Activated CD4-positive, alpha-beta T cell treated with anti-CD3 and anti-CD28 coated beads, Interleukin-2, amount 50 U/mL, for 4 hours (primary cell): Measurements from ENCODE around the gene ARHGAP26.
"Not testable (repeated sequence)": the region's sequence is repeated elsewhere in the genome, so short reads cannot be mapped to it uniquely, and the experiment has no call there.

Experiments used
- DNase-seq, 2 experiments: peaks; one replicate each; pipeline ENCODE4 v3.0.0-alpha.2; 2020

Gene ARHGAP26

DNA sequence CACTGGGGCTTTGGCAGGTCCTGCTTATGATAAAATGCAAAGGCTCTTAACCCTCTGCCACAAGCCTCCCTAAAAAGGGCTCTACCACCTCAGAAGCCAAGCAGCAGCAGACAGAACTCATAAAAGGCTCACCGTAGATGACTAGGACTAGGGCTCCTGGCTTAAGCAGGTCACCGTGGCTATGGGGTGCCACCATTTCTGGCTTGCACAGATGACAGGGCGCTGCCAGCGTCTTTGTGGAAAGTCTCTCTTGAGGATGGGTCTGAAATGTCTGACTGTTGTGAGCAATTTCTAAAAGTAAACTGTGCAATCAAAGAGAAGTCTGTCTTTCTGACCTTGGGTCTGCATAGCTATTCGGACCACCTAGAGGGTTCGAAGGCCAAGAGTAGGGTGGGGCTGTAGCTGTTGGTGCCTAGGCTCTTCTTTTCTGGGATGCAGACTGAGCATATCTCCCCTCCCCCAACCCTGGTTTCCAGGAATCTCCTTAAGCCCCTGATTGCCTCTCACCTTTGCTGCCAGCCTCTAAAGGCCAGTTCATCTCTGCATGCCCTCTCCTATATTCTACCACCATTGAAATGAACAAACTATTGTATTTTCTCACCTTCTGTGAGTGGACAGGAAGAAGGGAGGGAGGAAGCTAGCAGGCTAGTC, 307.4 kb downstream of the ARHGAP26 start:
- DNase-seq: no peak

DNA sequence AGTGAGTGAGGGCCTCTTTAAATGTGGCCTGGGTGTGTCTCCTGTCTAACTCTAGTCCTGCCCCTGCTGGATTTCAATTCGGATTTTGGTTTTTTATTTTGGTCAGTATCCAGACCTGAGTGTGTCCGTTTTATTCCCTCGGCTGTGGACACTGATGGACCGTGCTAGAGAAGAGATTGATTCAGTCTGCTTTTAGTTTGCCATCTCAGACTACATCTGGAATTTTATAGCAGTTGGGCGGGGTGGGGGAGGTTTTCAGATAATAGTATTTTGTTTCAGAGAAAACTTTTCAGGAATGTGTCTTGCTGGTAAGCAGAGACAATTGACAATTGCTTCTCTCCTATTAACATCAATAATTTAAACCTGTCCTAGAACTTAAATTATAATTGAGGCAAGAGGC, 308.1 kb downstream of the ARHGAP26 start:
- no peak for DNase-seq

DNA sequence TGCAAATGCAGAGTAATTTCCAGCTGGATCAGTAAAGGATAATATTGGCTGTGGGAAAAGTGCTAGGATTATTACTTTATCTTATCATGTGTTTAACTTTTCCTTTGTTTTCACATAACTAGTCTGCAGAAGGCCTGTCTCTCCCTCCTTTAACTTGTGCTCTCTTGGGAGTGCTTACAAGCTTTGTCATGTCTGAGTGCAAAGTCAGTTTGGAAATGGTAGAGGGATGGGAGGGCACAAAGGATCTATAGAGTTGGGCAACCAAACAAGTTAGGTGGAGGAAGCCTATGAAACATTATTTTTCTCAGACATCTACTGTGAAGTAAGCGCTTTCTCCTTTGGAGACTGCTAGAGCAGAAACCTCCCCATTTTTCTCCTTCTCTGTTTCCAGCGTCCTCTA, 308.8 kb downstream of the ARHGAP26 start:
- DNase-seq: no peak

DNA sequence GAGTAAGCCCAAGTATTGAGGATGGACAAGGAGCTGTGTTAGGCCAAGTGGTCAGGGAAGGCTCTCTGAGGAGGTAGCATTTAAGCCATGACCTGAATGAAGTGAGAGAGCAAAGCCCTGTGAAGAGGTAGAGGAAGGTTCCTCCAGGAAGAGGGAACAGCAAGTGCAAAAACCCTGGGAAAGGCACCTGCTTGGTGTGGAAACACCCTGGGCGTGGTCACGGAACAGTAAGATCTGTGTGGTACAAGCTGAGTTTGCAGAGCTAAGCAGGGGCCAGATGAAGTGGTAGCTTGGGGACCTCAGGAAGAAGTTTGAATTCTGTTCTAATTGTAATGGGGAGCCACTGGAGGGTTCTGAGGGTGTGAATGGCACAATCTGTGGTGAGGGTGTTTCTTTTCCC, 310.2 kb downstream of the ARHGAP26 start:
- no peak for DNase-seq

DNA sequence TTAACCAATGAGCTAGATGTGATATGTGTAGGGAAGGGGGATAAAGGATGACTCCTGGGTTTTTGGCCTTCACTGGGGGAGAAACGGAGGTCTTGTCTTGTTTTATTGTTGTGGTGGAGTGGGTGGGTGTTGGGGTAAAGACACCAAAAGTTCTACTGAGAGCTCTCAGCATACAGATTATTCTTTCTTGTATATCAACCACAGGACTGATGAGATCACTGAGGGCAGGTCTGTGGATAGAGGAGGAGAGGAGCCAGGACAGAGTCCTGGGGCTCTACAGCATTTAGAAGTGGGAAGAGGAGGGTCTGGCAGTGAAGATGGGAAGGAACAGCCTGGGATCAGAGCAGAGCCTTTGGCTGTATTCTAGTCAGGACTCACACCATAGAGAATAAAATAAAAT, 310.8 kb downstream of the ARHGAP26 start:
- DNase-seq: no peak

DNA sequence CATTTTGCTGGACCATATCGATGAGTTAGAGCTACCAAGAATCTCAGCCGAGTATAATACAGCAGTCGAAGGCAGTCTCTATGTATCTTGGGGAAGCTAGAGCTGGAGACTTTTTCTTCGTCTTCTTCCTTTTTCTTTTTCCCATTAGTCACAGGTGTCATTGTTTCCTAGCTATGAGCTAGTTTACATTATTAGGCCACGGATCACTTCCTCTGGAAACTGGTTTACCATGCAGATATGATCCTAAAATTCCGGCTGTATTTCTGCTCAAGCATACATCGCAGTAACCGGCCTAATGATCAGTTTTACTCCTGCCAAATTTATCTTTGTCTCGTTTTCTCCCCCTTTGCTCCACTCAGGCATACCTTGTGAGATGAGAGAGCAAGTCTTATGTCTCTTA, 312.8 kb downstream of the ARHGAP26 start:
- no peak for DNase-seq

DNA sequence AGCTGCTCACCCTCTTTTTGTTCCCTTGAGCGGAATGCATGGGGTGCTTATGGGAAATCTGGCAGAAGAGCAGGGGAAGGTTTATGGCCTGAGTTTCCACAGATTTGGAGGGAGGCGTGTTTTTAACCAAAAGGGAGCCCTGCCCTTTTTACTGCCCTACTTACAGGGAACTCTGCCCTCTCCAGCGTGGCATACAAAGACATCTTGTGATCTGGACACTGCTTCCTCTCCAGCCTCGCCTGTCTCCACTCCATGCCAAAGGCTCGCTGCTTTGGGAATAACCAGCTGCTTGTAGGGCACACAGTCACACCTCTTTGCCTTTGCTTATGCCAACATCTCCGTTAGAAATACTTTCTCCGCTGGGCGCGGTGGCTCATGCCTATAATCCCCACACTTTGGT, 314.2 kb downstream of the ARHGAP26 start:
- DNase-seq: no peak

DNA sequence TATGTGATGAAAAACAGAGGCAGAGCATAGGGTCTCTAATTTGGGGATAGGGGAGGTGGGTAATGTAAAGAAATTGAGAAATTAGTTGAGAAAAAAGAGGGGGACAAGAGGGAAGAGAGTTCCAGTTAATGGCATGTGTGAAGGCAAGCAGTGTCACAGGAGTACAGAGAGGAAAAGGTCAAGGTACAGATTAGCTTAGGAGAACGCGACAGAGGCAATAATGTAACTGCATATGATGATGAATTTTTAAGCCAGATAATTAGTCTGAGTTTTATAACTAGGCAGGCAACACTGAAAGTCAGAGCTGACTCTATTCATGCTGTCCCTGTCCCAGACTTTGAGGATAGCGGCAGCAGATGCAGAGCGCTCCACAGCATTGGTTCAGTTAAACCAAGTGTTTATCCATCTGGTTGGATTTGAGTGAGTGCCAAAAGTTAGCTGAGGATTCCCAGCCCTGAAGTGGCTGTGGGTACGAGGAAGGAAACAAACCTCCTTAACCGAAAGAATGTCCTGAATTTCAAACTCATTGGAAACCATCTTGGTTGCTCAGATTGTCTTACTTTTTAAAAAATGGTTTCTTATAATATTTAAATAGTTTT, 315.2 kb downstream of the ARHGAP26 start:
- no peak for DNase-seq

DNA sequence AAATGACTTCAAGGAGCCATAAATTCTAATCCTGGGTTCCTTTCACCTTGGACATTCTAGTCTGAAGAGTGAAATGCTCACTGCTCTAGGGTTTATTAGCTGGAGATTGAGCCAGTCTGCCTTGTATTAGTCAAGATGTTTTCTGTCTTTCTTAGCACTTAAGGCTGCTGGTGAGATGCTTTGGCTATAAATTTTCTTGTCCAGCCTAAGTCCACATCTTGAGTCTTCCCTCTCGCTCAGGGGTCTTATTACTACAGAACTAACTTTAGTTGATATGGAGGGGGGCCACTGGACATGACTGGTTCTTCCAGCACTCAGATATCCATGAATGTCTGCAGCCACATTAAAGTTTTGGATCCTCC, 316.4 kb downstream of the ARHGAP26 start:
- no peak for DNase-seq

DNA sequence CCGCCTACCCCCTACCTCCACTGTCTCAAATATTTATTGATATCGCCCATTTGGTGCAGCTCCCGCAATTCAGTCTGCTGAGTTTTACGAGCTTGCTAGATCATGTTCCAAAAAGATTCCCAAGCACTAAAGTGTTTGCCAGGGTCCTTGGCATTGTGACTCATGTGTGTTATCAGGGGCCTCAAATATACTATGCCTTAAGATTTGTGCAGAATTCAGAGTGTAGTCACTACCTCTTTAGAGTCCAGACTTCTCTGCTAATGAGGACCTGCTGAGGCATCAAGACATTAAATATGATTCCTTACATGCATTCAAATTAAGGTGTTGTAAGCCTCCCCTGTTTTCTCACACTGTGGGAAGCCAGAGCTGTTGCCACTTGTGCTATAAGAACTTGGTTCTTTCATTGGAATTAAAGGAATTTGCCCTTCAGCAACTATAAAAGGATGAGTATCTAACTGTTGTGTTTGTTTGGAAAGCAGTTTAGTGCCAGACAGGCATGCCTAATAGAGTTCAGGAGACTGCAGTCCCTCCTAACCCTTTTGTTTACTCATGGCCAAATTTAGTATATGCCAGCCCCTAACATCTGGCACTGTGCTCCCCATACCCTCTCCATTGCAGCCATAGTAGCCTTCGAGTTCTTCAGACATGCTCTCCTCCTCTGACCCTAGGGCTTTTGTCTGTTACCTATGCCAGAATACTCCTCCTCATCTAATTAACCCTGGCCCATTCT, 316.9 kb downstream of the ARHGAP26 start:
- no peak for DNase-seq

DNA sequence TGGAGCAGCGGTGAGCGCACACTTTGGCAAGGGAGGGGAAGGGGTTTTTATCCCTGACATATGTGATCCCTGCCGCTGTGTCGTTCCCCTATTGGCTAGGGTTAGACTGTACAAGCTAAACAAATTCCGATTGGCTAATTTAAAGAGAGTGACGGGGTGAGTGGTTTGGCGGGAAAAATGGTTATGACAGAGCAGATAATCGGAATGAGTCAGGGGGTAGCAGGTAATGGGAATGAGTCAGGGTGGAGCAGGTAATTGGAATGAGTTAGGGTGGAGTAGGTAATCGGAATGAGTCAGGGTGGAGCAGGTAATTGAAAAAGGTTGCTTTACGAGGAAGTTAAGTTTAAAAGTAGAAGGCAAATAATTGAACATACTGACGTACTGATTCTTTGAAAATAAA, 318.5 kb downstream of the ARHGAP26 start:
- not testable (repeated sequence) for DNase-seq

DNA sequence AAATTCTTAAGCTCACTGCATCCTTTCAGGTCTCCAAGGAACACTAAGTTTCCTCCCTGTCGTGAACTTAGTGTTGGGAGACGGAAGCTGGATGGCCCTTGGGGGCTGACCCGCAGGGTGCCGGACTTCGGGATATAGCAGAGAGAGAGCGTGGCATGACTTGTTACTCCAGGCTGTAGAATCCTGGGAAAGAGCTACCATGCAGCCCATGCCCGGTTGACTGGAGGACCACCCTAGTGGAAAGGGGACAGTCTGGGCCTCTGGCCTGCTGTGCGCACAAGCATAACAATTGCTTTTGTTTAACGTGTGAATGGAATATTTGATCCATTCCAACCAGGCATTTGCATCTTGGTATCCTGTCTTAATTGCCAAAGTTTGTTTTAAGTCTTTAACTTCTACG, 319.9 kb downstream of the ARHGAP26 start:
- not testable (repeated sequence) for DNase-seq

DNA sequence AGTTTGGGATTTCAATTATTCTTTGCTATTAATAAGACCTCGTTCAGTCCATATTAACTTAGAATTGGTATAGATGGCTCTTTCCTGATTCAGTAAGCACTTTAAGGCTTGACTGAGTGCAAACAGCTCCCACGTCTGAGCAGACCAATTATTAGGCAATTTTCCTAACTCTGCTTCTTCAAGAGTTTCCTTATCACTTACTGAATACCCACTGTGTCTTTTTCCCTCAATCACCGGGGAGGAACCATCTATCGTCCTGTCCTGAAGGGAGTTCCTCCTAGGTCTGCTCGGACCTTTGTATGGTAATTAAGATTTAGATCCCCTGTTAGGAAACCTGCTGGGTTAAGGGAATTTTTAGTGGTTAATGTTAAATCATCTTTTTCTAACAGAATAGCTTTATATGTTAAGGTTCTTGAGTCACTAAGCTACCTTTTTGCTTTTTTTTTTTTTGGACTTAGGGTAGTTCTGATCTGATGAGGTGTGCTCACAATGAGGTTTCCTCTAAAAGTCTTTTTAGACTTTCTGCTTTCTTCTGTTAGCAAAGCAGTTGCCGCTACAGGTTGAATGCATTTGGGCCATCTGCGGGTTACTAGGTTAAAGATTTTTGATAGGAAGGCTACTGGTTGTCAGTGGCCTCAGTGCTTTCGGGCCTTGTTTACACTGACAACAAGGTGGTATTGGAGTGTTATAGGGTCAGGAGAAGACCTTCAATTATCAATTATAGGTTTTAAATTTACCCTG, 322.7 kb downstream of the ARHGAP26 start:
- DNase-seq: not testable (repeated sequence)

DNA sequence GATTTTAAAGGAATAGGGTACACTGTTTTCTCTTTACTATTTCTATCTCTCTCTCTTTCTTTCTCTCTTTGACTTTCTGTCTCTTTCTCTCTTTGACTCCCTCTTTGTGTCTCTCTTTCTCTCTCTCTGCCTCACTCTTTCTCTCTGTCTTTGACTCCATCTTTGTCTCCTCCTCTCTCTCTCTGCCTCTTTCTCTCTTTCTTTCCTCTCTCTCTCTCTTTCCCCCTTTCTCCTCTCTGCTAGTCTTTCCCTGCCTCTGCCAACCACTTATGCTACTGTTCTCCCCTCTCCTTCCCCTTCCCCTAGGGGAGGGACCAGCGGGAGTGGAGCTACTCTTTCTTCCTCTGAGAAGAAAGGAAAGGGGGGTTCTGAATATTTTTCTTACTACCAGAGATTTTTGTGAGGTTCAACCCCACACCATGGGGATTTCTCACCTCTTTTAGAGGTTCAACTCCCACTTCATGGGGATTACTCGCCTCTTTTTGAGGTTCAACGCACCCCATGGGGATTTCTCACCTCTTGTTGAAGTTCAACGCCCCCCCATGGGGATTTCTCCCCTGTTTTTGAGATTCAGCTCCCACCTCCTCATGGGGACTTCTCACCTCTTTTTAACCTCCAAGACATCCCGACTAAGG, 323.4 kb downstream of the ARHGAP26 start:
- no peak for DNase-seq

DNA sequence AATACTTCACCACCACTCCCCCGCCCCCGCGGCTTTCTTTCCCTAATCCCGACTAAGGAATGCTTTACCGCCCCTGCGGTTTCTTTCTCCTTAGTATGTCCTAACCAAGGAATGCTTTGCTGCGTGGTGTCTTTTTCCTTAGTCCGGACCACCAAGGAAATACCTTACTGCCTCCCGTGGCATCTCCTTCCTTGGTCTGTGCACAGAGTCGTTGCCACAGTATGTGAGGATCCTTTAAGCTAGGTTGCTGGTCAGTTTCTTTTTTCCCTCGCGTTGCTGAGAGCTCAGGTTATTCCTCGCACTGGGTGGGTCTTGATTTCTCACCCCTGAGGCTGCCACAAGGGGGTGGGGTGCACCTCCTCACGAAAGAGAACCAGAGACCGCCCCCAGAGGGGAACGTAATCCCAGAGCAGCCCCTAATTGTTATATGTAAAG, 323.9 kb downstream of the ARHGAP26 start:
- DNase-seq: no peak

DNA sequence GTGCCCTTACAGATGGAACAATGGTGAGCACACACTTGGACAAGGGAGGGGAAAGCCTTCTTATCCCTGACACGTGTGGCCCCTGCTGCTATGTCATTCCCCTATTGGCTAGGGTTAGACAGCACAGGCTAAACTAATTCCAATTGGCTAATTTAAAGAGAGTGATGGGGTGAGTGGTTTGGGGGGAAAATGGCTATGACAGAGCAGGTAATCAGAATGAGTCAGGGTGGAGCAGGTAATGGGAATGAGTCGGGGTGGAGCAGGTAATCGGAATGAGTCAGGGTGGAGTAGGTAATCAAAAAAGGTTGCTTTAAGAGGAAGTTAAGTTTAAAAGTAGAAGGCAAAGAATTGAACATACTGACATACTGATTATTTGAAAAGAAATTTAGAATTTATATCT, 324.4 kb downstream of the ARHGAP26 start:
- DNase-seq: not testable (repeated sequence)

DNA sequence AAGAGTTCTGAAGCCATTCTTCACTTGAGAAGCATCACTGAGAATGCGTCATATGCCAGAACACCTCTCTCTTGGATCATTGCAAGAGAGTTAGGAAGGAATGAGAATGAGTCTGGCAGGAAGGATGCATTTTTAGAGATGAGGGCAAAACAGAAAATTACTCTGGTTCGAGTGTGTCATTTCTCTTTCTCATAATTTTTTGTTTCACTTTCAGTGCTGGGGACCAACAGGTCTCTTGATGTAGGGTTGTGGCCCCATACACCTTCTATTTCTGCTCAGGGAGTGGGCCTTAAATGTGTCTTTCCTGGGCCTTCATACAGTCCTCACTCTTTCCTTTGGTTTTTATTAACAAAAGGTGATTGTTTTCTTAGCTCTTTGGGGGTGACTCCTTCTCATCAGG, 330.9 kb downstream of the ARHGAP26 start:
- DNase-seq: no peak

DNA sequence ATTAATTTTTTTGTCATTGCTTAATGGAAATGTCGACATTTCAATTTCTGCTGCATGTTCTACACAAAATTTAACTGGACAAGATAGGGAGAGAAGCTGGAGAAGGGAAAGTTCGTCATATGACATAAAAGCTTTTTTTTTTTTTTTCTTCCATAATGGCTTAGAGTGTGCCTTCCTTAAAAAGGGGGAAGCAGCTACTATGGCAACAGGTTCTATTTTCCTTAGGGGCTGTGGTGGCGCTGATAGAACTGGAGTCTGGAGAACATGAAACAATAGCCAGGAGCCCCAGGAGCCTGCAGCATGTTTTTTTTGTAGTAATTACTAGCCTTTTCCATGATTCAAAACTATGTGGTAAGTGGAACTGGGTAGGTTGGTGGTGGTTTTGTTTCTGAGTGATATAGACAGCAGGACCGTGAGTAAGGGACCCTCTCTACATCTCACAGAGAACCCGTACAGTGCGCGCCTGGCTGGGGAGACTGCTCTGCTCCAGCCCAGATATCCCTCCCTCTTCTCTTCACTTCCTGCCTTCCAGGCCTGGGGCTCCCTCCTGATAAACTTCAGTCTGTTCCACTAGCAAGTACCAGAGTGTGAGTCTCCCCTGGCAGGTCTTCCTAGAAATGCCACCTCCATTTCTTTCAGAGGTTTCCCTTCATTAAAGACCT, 331.7 kb downstream of the ARHGAP26 start:
- DNase-seq: no peak

DNA sequence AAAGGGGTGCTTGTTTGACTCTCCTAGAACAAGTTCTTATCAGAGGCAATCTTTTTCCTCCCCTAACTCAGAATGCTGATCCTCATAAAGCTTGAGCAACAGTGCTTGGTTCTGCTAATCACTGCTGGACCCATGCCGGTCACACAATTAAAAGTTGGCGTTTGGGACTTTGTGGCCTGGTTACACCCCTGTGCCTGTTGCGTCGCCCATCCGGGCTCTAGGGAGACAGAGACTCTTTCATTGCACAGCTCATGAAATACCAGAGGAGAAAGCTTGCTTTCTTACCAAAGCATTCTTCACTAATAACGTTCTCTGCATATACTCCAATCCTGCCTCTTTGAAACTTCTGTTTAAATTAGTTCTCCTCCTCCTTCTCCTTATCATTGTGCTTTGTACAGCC, 332.2 kb downstream of the ARHGAP26 start:
- no peak for DNase-seq

DNA sequence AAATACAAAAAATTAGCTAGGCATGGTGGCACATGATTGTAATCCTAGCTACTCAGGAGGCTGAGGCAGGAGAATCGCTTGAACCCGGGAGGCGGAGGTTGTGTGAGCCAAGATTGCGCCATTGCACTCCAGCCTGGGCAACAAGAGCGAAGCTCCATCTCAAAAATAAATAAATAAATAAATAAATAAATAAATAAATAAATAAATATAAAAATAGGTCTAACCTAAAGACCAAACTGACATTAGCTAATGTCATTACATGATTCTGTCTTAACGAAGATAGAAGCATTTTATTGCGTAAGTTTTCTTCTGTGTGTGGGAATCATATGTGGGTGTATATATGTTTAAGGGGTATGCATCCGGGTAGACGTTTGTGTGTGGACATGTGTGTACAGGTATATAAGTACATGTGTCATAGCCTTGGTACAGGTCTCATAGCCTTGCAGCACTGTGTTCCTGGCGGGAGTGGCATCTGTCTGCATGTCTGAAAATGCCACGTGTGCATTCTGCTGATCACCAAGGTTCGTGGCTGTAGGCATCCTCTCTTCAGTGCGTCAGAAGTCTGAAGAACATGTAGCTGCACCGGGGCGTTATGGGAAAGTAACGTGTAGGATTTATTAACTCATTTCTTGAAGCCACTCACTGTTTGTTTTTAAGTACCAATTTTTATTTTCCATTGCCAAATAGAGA, 335.2 kb downstream of the ARHGAP26 start:
- no peak for DNase-seq

DNA sequence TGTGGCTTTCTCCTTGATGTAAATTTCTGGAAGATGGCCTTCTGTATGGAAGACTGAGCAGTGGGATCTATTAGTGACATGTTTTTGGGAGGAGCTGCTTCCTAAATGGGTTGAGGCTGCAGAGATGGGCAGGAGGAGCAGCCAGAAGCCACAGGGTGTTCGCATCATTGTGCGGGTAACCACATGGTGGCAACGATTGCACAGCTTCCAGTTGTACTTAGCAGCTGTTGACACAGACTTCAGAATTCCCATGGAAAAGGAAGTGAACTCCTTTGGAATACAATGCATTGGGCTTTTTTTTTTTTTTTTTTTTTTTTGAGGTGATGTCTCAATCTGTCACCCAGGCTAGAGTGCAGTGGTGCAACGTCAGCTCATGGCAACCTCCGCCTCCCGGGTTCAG, 336.0 kb downstream of the ARHGAP26 start:
- DNase-seq: no peak
